ENCODE data around the gene HDAC4. TPM values are rescaled to one million over a fixed set of nuclear protein-coding genes. Genes with fewer than 3 reads are reported as not detected.

Gene HDAC4
- total and polyA plus RNA-seq, 2 of the 4 experiments (the other 2 are of a cell fraction) = 4.1 to 7.2 TPM

DNA sequence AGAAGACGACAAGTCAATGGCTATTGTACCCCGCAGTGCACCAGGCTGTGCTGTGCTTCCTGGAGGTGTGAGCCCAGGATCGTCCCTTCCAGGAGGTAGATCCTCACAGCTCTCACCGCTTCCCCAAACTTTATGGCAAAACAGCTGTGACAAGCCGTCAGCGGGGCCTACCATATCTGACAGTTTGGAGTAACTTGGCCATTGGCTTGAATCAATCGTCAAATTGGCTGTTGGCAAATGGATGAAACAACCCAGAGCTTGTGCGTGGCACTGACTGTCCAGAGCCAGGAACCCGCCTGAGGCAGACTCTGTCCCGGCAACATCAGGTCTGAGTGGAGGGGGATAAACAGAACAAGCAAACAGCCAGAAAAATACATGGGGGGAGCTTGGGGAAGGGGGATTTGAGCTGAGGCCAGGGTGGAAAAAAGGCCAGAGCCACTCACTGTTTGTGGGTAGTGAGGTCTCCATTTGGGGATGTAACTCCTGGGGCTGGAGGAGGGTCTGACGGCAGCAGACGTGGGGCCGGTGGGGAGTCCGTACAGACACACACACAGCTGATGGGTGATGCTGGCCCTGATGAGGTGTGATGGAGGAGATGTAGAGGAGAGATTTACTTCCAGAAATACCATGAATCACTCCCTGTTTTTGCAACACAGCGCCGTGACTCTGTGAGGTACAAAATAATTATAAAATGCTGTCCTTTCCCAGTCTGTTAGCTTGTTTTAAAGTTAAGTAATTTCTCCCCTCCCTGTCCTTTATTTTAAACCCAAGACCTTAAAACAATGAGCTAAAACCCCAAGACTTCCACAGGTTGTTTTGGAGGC is 378.2 kb downstream of the HDAC4 start:
- no peak overlapping the region for H2AK5ac ChIP-seq (ENCODE audit: low read depth, low read length)
- H3K4me1 ChIP-seq (ENCODE audit: control insufficient read depth, insufficient read depth, low read length) = peaks cover 3% of the 10 kb centered on the region; the same call in 1 of the 2 replicates
- no peak overlapping the region for H3K18ac ChIP-seq (ENCODE audit: low read depth, low read length)
- H4K8ac ChIP-seq (ENCODE audit: low read depth in 2 of 2, low read length in 2 of 2) = no peak overlapping the region
- H2AK9ac ChIP-seq (replicated peaks; ENCODE audit: low read depth, low read length, poor library complexity) = no peak overlapping the region
- no peak overlapping the region for H3K4me3 ChIP-seq (ENCODE audit: insufficient read depth, low read depth, low read length)
- H3K4ac ChIP-seq (ENCODE audit: low read depth, low read length) = no peak overlapping the region
- intact Hi-C loops (cut with micrococcal nuclease) = no loop called here
- H3K9ac ChIP-seq (ENCODE audit: low read depth, low read length) = no peak overlapping the region
- dilution Hi-C loops (cut with HindIII; ENCODE audit: low sequenced_read_pairs, unreplicated experiment) = no loop called here
- H2AFZ ChIP-seq (replicated peaks; ENCODE audit: low read length, poor library complexity) = no peak overlapping the region
- no peak overlapping the region for H3K4me2 ChIP-seq (ENCODE audit: low read depth, low read length)
- no peak overlapping the region for H2BK15ac ChIP-seq (ENCODE audit: low read depth, low read length)
- ChIA-PET CTCF (no interaction called here), POLR2A (ENCODE audit: unreplicated experiment) (no interaction called here)
- BruUV-seq (replicated peaks) = no TSS peak
- no peak overlapping the region for H4K5ac ChIP-seq (ENCODE audit: low read depth, low read length)
- no peaks in the 10 kb centered on the region for H4K20me1 ChIP-seq (ENCODE audit: insufficient read depth, low read length)
- H3K27me3 ChIP-seq (ENCODE audit: control insufficient read depth, insufficient read depth, low read length) = peaks cover 40% of the 10 kb centered on the region
- H3K14ac ChIP-seq (replicated peaks; ENCODE audit: low read depth, low read length) = no peak overlapping the region
- 71% methylated on average over 1 of the region's 16 CpGs; no CpG with 5 or more reads in 1 of the 2 experiments for WGBS, 2 experiments (ENCODE audit: extremely low coverage in 2 of 2, insufficient read length in 1 of 2)
- H3K9me3 ChIP-seq (ENCODE audit: control insufficient read depth, insufficient read depth, low read length) = no peaks in the 10 kb centered on the region
- no peaks in the 10 kb centered on the region for H3K36me3 ChIP-seq (ENCODE audit: control insufficient read depth, insufficient read depth, low read length)
- H2BK120ac ChIP-seq (ENCODE audit: low read depth, low read length) = no peak overlapping the region
- H3K23ac ChIP-seq (ENCODE audit: low read depth, low read length) = no peak overlapping the region
- H3K79me1 ChIP-seq (ENCODE audit: low read depth in 1 of 2, low read length in 2 of 2) = no peaks in the 10 kb centered on the region
- H3K9me1 ChIP-seq (ENCODE audit: insufficient read depth, low read length) = no peaks in the 10 kb centered on the region
- DNase-seq (no peak), ATAC-seq (ENCODE audit: low read depth) (no peak; the same call in 1 of the 2 replicates)
- H3K27ac ChIP-seq (ENCODE audit: insufficient read depth, low read length) = no peak overlapping the region
- in situ Hi-C loops (cut with MboI; ENCODE audit: low sequenced_read_pairs) = no loop called here
- H2BK20ac ChIP-seq (ENCODE audit: low read depth, low read length) = no peak overlapping the region
- H4K91ac ChIP-seq (ENCODE audit: insufficient read depth, low read depth, low read length) = no peak overlapping the region
- no peak overlapping the region for H3K56ac ChIP-seq (ENCODE audit: extremely low read depth, insufficient read depth, low read length)
- TF ChIP-seq SMC3 (IDR thresholded peaks at IDR 0.05; ENCODE audit: low read depth, low read length) = no peak
- no peak for TF ChIP-seq RFX5 (IDR thresholded peaks at IDR 0.05; ENCODE audit: low read depth, low read length)
- TF ChIP-seq MAZ (IDR thresholded peaks at IDR 0.05; ENCODE audit: borderline replicate concordance, low read depth, low read length) = no peak
- no peak for TF ChIP-seq ELK1 (IDR thresholded peaks at IDR 0.05; ENCODE audit: borderline replicate concordance, low read depth, low read length)
- TF ChIP-seq NFE2L2 (IDR thresholded peaks at IDR 0.05; ENCODE audit: low read depth, low read length) = no peak
- no peak for TF ChIP-seq USF2 (IDR thresholded peaks at IDR 0.05; ENCODE audit: low read depth, low read length)
- TF ChIP-seq RCOR1 (IDR thresholded peaks at IDR 0.05; ENCODE audit: insufficient replicate concordance, low read length) = no peak
- no peak for TF ChIP-seq POLR2A (IDR thresholded peaks at IDR 0.05; ENCODE audit: low read depth, low read length)
- no peak overlapping the region for H2BK5ac ChIP-seq (ENCODE audit: low read depth, low read length, poor library complexity, severe bottlenecking)

Measured in IMR-90 (cell line).